ENCODE measurements around the gene TRAF3IP3. TPM values are rescaled to one million over a fixed set of nuclear protein-coding genes. Genes with fewer than 3 reads are reported as not detected.
A peak's percentile ranks its signal among the peaks of the same experiment; 100 is the strongest.

TRAF3IP3 gene
- polyA plus RNA-seq, 1 donor from 2014 or later: not detected

GRCh38 chr1:209805875-209806760, 50.3 kb downstream of the TRAF3IP3 start, which contains the start of gene IRF6:
Gene IRF6, minus strand, starts transcription at chr1:209806142. Its CDS starts 4,729 bp downstream, at chr1:209801413.
- Histone ChIP-seq H2AFZ (ENCODE audit: low read depth, low read length) (no peak within 1 kb of the TSS), H3K79me2 (replicated peaks; ENCODE audit: insufficient read depth, low read length) (no peaks in the 10 kb centered on the region), H4K20me1 (ENCODE audit: insufficient read depth) (no peaks in the 10 kb centered on the region), H3K27ac (ENCODE audit: low read length) (no peak within 1 kb of the TSS), H3K9me2 (ENCODE audit: insufficient read depth, low read length) (no peaks in the 10 kb centered on the region), H3K9me3 (ENCODE audit: low read length) (no peaks in the 10 kb centered on the region), H3K9ac (ENCODE audit: low read length) (no peak within 1 kb of the TSS), H3K4me3 (ENCODE audit: low read length) (peak within 1 kb of the TSS; percentile 60), H3K4me2 (ENCODE audit: low read length) (no peak within 1 kb of the TSS), H3F3A (ENCODE audit: insufficient read depth, low read length, poor library complexity, severe bottlenecking) (no peaks in the 10 kb centered on the region), H3K36me3 (ENCODE audit: insufficient read depth, low read length) (no peaks in the 10 kb centered on the region), H3K27me3 (ENCODE audit: insufficient read depth, low read depth, low read length) (peaks cover 31% of the 10 kb centered on the region)
- TF ChIP-seq SMC3 (conservative IDR thresholded peaks at IDR 0.05; ENCODE audit: poor library complexity) (no peak), CTCF (IDR thresholded peaks at IDR 0.05; ENCODE audit: poor library complexity, severe bottlenecking) (no peak), MXI1 (conservative IDR thresholded peaks at IDR 0.05; ENCODE audit: poor library complexity, severe bottlenecking) (no peak), REST (IDR thresholded peaks at IDR 0.05; ENCODE audit: borderline replicate concordance) (no peak), POLR2AphosphoS5 (IDR thresholded peaks at IDR 0.05) (no peak), TAF1 (IDR thresholded peaks at IDR 0.05; ENCODE audit: low read depth) (no peak)

- Histone ChIP-seq H2AFZ (ENCODE audit: low read depth, low read length) (no peak overlapping the region), H3K9me3 (ENCODE audit: low read length) (no peaks in the 10 kb centered on the region), H3K9me2 (ENCODE audit: insufficient read depth, low read length) (no peaks in the 10 kb centered on the region), H3K4me2 (ENCODE audit: low read length) (no peak overlapping the region), H4K20me1 (ENCODE audit: insufficient read depth) (no peaks in the 10 kb centered on the region), H3K79me2 (replicated peaks; ENCODE audit: insufficient read depth, low read length) (no peaks in the 10 kb centered on the region), H3K36me3 (ENCODE audit: insufficient read depth, low read length) (no peaks in the 10 kb centered on the region), H3K27ac (ENCODE audit: low read length) (no peak overlapping the region), H3K27me3 (ENCODE audit: insufficient read depth, low read depth, low read length) (peaks cover 31% of the 10 kb centered on the region), H3K4me3 (ENCODE audit: low read length) (no peak overlapping the region), H3F3A (ENCODE audit: insufficient read depth, low read length, poor library complexity, severe bottlenecking) (no peaks in the 10 kb centered on the region), H3K9ac (ENCODE audit: low read length) (no peak overlapping the region)
- TF ChIP-seq SMC3 (conservative IDR thresholded peaks at IDR 0.05; ENCODE audit: poor library complexity) (no peak), RAD21 (conservative IDR thresholded peaks at IDR 0.05) (no peak)
Measured at GRCh38 chr1:209807509-209807908, 51.7 kb downstream of the TRAF3IP3 start.

GRCh38 chr1:209808059-209808581, 52.3 kb downstream of the TRAF3IP3 start:
- Histone ChIP-seq H3K27me3 (ENCODE audit: insufficient read depth, low read depth, low read length) (peaks cover 27% of the 10 kb centered on the region), H3K9ac (ENCODE audit: low read length) (no peak overlapping the region), H3F3A (ENCODE audit: insufficient read depth, low read length, poor library complexity, severe bottlenecking) (no peaks in the 10 kb centered on the region), H3K4me3 (ENCODE audit: low read length) (no peak overlapping the region), H2AFZ (ENCODE audit: low read depth, low read length) (no peak overlapping the region), H3K79me2 (replicated peaks; ENCODE audit: insufficient read depth, low read length) (no peaks in the 10 kb centered on the region), H3K9me3 (ENCODE audit: low read length) (no peaks in the 10 kb centered on the region), H3K4me2 (ENCODE audit: low read length) (no peak overlapping the region), H4K20me1 (ENCODE audit: insufficient read depth) (no peaks in the 10 kb centered on the region), H3K27ac (ENCODE audit: low read length) (no peak overlapping the region), H3K9me2 (ENCODE audit: insufficient read depth, low read length) (no peaks in the 10 kb centered on the region), H3K36me3 (ENCODE audit: insufficient read depth, low read length) (no peaks in the 10 kb centered on the region)
- no peak for TF ChIP-seq TAF1 (IDR thresholded peaks at IDR 0.05; ENCODE audit: low read depth)
- TF ChIP-seq POLR2AphosphoS5 (IDR thresholded peaks at IDR 0.05): no peak
- TF ChIP-seq EZH2 (IDR thresholded peaks at IDR 0.05; ENCODE audit: borderline replicate concordance, insufficient read depth, low read length, poor library complexity, severe bottlenecking): no peak
- TF ChIP-seq SMC3 (conservative IDR thresholded peaks at IDR 0.05; ENCODE audit: poor library complexity): no peak
- TF ChIP-seq CTCF (IDR thresholded peaks at IDR 0.05; ENCODE audit: poor library complexity, severe bottlenecking): no peak
- TF ChIP-seq RAD21 (conservative IDR thresholded peaks at IDR 0.05): no peak
- TF ChIP-seq EP300 (conservative IDR thresholded peaks at IDR 0.05; ENCODE audit: poor library complexity, severe bottlenecking): no peak

Measured in neural cell (in vitro differentiated cells).